Karpas-422 (cell line): ENCODE measurements around the gene LIMCH1. TPM values are rescaled to one million over a fixed set of nuclear protein-coding genes. Genes with fewer than 3 reads are reported as not detected.
"Not testable (repeated sequence)": the region's sequence is repeated elsewhere in the genome, so short reads cannot be mapped to it uniquely, and the experiment has no call there.

ENCODE experiments used
- DNase-seq: peaks from one replicate; pipeline ENCODE4 v3.0.0-alpha.2; 2015
- H2AFZ ChIP-seq: fragments of 200-600 bp; sonication (generic); 2 replicates; pipeline ENCODE4 v1.6.1; 2014; ENCODE audit warnings: antibody characterized with exemption, low read length, mixed read lengths
- H3K27ac ChIP-seq: fragments of 200-600 bp; sonication (generic); 2 replicates; pipeline ENCODE4 v1.5.1; 2014; ENCODE audit warnings: mild to moderate bottlenecking, low read length, moderate library complexity
- H3K27me3 ChIP-seq: fragments of 200-600 bp; sonication (generic); 2 replicates; pipeline ENCODE4 v1.6.1; 2014; ENCODE audit warnings: low read length, mixed read lengths
- H3K36me3 ChIP-seq: fragments of 200-600 bp; sonication (generic); 2 replicates; pipeline ENCODE4 v1.6.1; 2014; ENCODE audit warnings: low read length, mixed read lengths; ENCODE audit not compliant: insufficient read depth
- H3K4me1 ChIP-seq: fragments of 200-600 bp; sonication (generic); 2 replicates; pipeline ENCODE4 v1.6.1; 2014; ENCODE audit warnings: mild to moderate bottlenecking, low read length, mixed read lengths
- H3K4me2 ChIP-seq: fragments of 200-600 bp; sonication (generic); 2 replicates; pipeline ENCODE4 v1.6.1; 2014; ENCODE audit warnings: low read length, low read depth, mild to moderate bottlenecking; ENCODE audit not compliant: poor library complexity, severe bottlenecking
- H3K4me3 ChIP-seq: fragments of 200-600 bp; sonication (generic); 2 replicates; pipeline ENCODE4 v1.5.1; 2014; ENCODE audit warnings: mild to moderate bottlenecking, antibody characterized with exemption, low read length, mixed read lengths
- H3K79me2 ChIP-seq: fragments of 200-600 bp; sonication (generic); 2 replicates; pipeline ENCODE4 v1.6.1; 2014; ENCODE audit warnings: mild to moderate bottlenecking, low read length, mixed read lengths
- H3K9ac ChIP-seq: fragments of 200-600 bp; sonication (generic); 2 replicates; pipeline ENCODE4 v1.6.0; 2014; ENCODE audit warnings: low read length
- H3K9me2 ChIP-seq: fragments of 200-600 bp; sonication (generic), shearing (Covaris generic); replicated peaks from 2 replicates; pipeline ENCODE4 v1.6.0; 2014; ENCODE audit warnings: mild to moderate bottlenecking, low read length, moderate library complexity; ENCODE audit not compliant: insufficient read depth
- H3K9me3 ChIP-seq: fragments of 300-700, 200-600 bp; sonication (generic); 2 replicates; pipeline ENCODE4 v1.6.1; 2014; ENCODE audit warnings: low read length, mixed read lengths
- H4K20me1 ChIP-seq: fragments of 200-600 bp; sonication (generic); 2 replicates; pipeline ENCODE4 v1.6.1; 2014; ENCODE audit warnings: mild to moderate bottlenecking, antibody characterized with exemption, low read length, low read depth; ENCODE audit not compliant: insufficient read depth
- total RNA-seq: library from RNA; depleted of rRNA; stranded (reverse); fragments of >200 nt; shearing (Covaris generic); gene quantifications from 2 replicates; pipeline ENCODE4 v1.2.3, GENCODE V29; 2014; ENCODE audit warnings: low replicate concordance

LIMCH1 gene
- total RNA-seq, 1 experiment from 2014 or later, result not detected

DNA sequence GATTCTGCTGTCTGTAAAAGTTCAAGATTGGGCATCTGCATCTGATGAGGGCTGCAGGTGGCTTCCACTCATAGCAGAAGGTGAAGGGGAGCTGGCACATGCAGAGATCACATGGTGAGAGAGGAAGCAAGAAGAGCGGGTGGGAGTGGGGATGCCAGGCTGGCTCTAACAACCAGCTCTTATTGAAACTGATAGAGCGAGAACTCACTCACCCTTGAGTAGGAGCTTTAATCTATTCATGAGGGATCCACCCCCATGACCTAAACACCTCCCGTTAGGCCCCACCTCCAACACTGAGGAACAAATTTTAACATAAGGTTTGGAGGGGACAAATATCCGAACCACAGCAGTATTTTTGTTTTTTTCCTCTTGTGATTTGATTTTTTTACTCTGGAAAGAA is 164.8 kb downstream of the LIMCH1 start:
- Histone ChIP-seq H3K27me3 (no peaks in the 10 kb centered on the region), H3K4me1 (no peaks in the 10 kb centered on the region), H3K9me2 (no peaks in the 10 kb centered on the region), H3K79me2 (no peaks in the 10 kb centered on the region), H4K20me1 (no peaks in the 10 kb centered on the region), H2AFZ (no peak overlapping the region), H3K27ac (no peak overlapping the region), H3K9me3 (no peaks in the 10 kb centered on the region), H3K4me2 (no peak overlapping the region), H3K9ac (no peak overlapping the region), H3K4me3 (no peak overlapping the region), H3K36me3 (no peaks in the 10 kb centered on the region)
- no peak for DNase-seq

DNA sequence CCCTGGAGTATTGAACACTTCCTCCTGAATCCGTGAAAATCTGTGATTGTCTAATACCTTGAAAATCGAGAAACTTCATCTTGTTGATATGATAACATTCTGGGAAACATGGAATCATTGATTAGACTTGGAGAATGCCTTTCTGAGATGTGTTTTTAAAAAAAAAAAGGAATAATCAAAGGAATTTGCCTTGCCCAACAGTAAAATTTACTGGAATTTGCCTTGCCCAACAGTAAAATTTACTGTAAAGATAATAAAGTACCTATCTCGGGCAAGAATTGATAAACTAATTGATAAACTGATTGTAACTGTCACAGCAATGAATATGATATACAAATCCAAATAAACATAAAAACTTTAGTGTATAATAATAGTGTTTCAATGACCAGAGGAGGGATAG is 165.8 kb downstream of the LIMCH1 start:
- Histone ChIP-seq H3K9me2 (no peaks in the 10 kb centered on the region), H4K20me1 (no peaks in the 10 kb centered on the region), H3K4me3 (no peak overlapping the region), H3K79me2 (no peaks in the 10 kb centered on the region), H3K4me1 (no peaks in the 10 kb centered on the region), H3K9ac (no peak overlapping the region), H3K27ac (no peak overlapping the region), H3K27me3 (no peaks in the 10 kb centered on the region), H3K36me3 (no peaks in the 10 kb centered on the region), H3K9me3 (no peaks in the 10 kb centered on the region), H2AFZ (no peak overlapping the region), H3K4me2 (no peak overlapping the region)
- DNase-seq, result no peak

DNA sequence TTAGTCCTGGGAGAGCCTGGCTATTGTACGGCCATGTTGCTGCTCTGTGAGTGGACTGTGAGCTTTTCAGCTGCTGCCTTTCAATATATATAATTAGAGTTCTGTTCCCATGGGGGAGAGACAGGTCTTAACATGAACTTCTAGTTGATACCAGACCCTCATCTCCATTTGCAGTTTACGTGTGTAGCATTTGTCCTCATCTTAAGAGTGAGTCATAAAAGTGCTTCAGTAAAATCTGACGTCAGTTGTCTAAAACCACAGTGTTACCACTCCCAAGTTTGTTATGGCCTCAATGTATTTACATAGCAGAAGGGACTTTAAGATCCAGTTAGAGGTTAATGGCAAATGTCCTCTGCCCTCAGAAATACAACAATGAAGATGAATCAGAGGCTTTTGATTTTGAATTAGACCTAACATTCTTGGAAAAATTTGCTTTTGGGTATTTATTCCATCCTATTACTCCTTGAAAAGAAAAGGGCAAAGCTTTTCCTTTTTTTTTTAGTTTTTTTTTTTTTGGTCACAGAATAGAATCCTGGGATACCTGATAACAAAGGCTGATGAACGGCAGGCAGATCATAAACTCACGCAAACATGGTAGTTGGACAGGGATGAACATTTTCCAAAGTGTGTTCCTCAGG is 172.0 kb downstream of the LIMCH1 start:
- Histone ChIP-seq H3K27me3 (no peaks in the 10 kb centered on the region), H3K4me2 (no peak overlapping the region), H3K79me2 (no peaks in the 10 kb centered on the region), H3K9ac (no peak overlapping the region), H2AFZ (no peak overlapping the region), H3K36me3 (no peaks in the 10 kb centered on the region), H3K27ac (no peak overlapping the region), H3K9me3 (no peaks in the 10 kb centered on the region), H3K9me2 (no peaks in the 10 kb centered on the region), H4K20me1 (no peaks in the 10 kb centered on the region), H3K4me3 (no peak overlapping the region), H3K4me1 (no peaks in the 10 kb centered on the region)
- no peak for DNase-seq

DNA sequence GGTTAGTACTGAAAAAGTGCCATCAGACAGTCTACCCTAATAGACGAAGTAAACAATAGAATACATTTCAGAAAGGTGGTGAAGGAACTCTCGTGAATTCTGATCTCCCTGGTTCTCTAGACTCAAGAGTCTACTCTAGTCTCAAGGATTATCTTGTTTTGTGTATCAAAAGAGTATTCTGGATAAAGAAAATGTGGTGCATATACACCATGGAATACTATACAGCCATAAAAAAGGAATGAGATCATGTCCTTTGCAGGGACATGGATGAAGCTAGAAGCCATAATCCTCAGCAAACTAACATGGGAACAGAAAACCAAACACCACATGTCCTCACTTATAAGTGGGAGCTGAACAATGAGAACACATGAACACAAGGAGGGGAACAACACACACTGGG is 173.7 kb downstream of the LIMCH1 start:
- H3K36me3 ChIP-seq, H3K9ac ChIP-seq, DNase-seq, H3K9me3 ChIP-seq, H3K9me2 ChIP-seq, H3K4me3 ChIP-seq, H2AFZ ChIP-seq, H4K20me1 ChIP-seq, H3K4me1 ChIP-seq, H3K27me3 ChIP-seq, H3K79me2 ChIP-seq, H3K27ac ChIP-seq, H3K4me2 ChIP-seq: not testable (repeated sequence)

DNA sequence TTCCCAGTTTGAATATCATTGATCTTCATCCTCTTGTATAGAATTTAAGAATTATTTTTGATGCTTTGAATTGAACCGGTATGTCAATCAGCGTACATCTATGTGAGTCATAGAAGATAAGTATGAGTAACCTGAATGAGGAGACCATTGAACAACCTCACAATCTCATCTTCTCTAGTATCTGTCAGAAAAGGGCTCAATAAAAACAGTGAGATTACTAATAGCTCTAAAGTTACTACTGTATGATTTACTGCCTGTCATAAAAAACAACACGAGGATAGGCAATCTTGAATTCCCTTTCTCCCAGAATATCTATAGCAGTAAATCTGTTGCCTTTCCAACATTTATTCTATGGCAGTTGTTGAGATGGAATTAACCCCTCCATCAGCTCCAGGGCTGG is 174.5 kb downstream of the LIMCH1 start:
- H3K9me2 ChIP-seq, result no peaks in the 10 kb centered on the region
- no peaks in the 10 kb centered on the region for H3K9me3 ChIP-seq
- H3K27ac ChIP-seq, result no peak overlapping the region
- H3K36me3 ChIP-seq, result no peaks in the 10 kb centered on the region
- H3K4me2 ChIP-seq, result no peak overlapping the region
- H3K79me2 ChIP-seq, result no peaks in the 10 kb centered on the region
- H3K9ac ChIP-seq, result no peak overlapping the region
- no peak overlapping the region for H3K4me3 ChIP-seq
- no peak for DNase-seq
- H4K20me1 ChIP-seq, result no peaks in the 10 kb centered on the region
- no peaks in the 10 kb centered on the region for H3K4me1 ChIP-seq
- H2AFZ ChIP-seq, result no peak overlapping the region
- H3K27me3 ChIP-seq, result no peaks in the 10 kb centered on the region

DNA sequence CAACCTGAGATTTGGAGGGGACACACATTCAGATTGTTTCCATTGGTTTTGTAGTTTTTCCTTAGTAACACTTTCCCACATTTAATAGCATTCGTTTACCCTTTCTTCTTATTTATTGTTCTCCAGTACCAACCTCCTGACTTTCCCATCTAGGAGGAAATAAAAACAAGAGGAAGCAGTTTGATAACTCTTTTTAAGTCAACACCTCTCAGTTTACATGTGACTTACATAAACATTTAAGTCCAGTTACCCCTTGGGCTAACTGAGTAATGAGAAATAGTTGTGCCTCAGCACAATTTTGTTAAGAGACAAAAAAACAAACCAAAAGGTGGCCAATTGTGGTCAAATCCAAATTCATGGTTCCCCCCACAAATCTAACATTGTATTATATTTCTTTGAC is 175.8 kb downstream of the LIMCH1 start:
- Histone ChIP-seq H3K36me3 (no peaks in the 10 kb centered on the region), H3K9me3 (no peaks in the 10 kb centered on the region), H3K4me1 (no peaks in the 10 kb centered on the region), H3K27ac (no peak overlapping the region), H3K9ac (no peak overlapping the region), H2AFZ (no peak overlapping the region), H3K79me2 (no peaks in the 10 kb centered on the region), H4K20me1 (no peaks in the 10 kb centered on the region), H3K4me3 (no peak overlapping the region), H3K4me2 (no peak overlapping the region), H3K27me3 (no peaks in the 10 kb centered on the region), H3K9me2 (no peaks in the 10 kb centered on the region)
- no peak for DNase-seq

DNA sequence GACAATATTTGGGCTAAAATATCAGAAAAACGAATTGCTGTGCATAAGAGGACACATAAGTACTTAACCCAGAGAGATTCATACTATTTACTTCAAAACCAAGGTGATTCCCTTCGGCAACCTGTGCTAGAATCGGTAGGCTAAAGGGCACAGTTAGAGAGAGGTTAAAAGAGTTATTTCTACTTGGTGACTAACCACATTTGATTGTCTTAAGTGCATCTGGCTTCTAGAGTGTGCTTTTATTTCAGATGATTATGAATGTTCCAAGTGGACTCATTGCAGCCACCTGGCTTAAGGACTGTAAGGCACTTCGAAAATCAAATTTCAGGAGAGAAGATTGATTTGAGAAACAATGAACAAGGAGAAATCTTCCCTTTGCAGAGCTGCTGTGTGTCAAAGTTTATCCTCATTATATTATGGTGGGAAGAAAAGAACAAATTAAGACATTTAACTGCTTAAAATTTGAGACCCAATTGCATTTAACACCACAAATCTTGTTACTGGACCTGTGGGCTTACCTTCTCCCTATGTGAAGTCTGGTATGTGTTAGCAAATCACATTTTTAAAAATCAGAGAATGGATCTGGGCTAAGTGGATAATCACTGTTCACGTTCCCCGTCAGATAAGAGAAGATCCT is 176.5 kb downstream of the LIMCH1 start:
- H3K4me2 ChIP-seq, result no peak overlapping the region
- no peak overlapping the region for H3K27ac ChIP-seq
- no peaks in the 10 kb centered on the region for H3K79me2 ChIP-seq
- H4K20me1 ChIP-seq, result no peaks in the 10 kb centered on the region
- H3K36me3 ChIP-seq, result no peaks in the 10 kb centered on the region
- H2AFZ ChIP-seq, result no peak overlapping the region
- H3K9me3 ChIP-seq, result no peaks in the 10 kb centered on the region
- no peak overlapping the region for H3K4me3 ChIP-seq
- no peaks in the 10 kb centered on the region for H3K9me2 ChIP-seq
- H3K4me1 ChIP-seq, result no peaks in the 10 kb centered on the region
- no peak for DNase-seq
- no peak overlapping the region for H3K9ac ChIP-seq
- H3K27me3 ChIP-seq, result no peaks in the 10 kb centered on the region

DNA sequence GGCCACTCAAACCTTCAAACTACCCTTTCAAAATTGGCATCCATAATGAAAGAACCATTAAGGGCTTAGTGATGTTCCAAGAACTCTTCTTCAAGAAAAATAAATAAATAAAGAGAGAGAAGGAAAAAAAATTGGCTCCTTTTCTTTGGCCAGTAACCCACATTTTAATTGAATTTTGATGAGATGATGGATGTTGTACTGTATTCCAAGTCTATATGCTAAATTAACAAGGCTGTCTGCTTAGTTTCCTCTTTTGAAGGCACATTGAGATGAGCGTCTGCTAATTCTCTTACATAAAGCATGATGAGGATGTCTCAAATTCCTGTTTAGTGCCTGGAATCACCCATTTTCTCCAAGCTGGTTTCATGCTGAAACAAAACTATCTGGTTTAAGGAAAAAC is 177.2 kb downstream of the LIMCH1 start:
- Histone ChIP-seq H2AFZ (no peak overlapping the region), H3K27me3 (no peaks in the 10 kb centered on the region), H3K9ac (no peak overlapping the region), H3K36me3 (no peaks in the 10 kb centered on the region), H3K79me2 (no peaks in the 10 kb centered on the region), H3K9me2 (no peaks in the 10 kb centered on the region), H3K4me1 (no peaks in the 10 kb centered on the region), H3K9me3 (no peaks in the 10 kb centered on the region), H4K20me1 (no peaks in the 10 kb centered on the region), H3K27ac (no peak overlapping the region), H3K4me3 (no peak overlapping the region), H3K4me2 (no peak overlapping the region)
- no peak for DNase-seq
